Stimulated activated CD8-positive, alpha-beta memory T cell treated with anti-CD3 and anti-CD28 coated beads, Interleukin-7, amount 100 ng/mL, for 4 hours (primary cell): ENCODE data around the gene IGSF9.

Source experiments
- DNase-seq, 2 donors: peaks; one replicate each; pipeline ENCODE4 v3.0.0-alpha.2; 2020; ENCODE audit warnings: low read depth in 2 of 2

IGSF9 gene

GRCh38 chr1:159945483-159946241 lies at the start of gene IGSF9:
Gene IGSF9 (minus strand): TSS chr1:159945613. CDS start chr1:159943454, 2,159 bp downstream.
- peak; percentile 69 to 84 for DNase-seq

- DNase-seq = no peak
These were observed 49.5 kb upstream of the IGSF9 start for GRCh38 chr1:159994896-159995295.

GRCh38 chr1:159993911-159994310 lies 48.5 kb upstream of the IGSF9 start:
- DNase-seq = no peak

DNA sequence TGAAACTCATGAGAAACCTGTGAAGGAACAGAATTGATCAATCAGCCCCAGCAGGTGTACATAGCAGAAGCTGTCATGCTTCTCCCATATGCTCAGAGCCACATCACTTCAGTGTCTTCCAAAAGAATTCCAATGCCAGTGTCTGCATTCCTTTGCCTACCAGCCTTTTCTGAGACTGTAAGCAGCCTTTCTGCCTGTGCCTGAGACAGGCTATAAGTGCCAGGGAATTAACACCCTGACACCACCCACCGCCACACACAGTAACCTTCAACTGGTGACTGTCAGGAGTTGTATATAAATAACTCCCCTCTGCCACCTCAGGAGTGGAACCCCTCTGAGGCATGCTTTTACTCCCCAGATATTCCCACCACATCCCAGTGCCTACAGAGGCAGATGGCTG lies 46.7 kb upstream of the IGSF9 start:
- DNase-seq = no peak

- no peak for DNase-seq
These were observed 46.1 kb upstream of the IGSF9 start for GRCh38 chr1:159991513-159991912.

- no peak for DNase-seq
These were observed 44.6 kb upstream of the IGSF9 start for GRCh38 chr1:159990005-159990404.

DNA sequence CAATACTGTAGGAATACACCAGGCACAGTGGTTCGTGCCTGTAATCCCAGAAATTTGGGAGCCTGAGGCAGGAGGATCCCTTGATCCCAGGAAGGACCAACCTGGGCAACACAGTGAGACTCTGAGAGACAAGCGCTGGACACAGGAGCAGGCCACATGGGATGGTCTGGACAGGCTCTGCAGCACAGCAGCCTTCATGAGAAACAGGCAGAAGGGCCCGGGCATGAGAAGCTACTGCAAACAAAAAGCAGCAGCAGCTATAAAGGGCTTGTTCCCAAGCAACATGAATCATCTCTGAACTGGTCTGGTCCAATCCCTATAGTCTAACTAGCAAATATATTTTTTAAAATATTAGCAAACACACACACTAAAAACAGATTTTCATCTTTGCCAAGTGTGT lies 44.2 kb upstream of the IGSF9 start:
- no peak for DNase-seq

DNA sequence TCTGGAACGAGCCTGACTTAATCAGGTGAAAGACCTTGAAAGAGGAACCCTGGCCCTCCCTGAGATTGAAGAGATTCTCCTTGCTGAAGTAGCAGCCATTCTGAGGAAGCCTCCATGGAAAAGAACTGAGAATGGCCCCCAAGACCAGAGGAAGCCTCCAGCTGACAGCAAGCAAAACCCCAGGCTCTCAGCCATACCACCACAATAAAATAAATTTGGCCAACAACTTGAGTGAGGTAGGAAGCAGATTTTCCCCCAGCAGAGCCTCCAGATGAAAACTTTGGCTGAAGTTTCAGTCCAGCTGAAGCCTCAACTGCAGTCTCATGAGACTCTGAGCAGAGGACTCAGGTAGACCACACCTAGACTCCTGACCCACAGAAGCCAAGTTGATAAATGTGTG lies 42.6 kb upstream of the IGSF9 start:
- no peak for DNase-seq

DNA sequence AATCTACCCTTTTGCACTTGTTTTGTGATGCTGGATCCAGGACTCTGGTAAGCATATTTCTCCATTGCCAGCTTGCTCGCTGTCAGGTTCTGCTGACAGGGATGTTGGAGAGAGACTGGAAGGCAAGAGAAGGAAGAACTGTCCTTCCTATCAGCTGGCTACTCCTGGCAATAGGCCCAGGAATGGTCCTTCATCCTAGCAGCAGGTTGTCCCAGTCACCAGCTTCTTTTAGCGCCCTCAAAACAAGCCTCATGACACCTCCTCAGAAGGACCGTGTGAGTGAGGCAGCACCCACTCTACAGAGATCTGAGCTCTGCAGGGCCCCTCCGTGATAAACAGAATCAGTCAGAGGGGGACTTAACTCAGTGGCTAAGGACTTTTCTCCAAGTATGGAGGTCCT lies 41.8 kb upstream of the IGSF9 start:
- no peak for DNase-seq

GRCh38 chr1:159986531-159986930 lies 41.1 kb upstream of the IGSF9 start:
- DNase-seq = no peak

DNA sequence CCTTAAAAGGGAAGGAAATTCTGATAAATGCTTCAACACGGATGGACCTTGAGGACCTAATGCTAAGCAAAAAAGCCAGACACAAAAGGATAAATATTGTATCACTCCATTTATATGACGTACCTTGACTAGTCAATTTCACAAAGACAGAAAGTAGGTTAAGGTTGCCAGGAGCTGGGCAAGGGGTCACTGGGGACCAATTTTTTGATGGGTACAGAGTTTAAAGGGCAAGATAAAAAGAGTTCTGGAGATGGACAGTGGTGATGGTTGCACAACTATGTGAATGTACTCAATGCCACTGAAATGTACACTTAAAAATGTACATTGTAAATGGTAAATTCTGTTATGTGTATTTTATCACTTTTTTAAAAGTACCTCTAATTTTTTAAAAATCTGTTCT lies 40.7 kb upstream of the IGSF9 start:
- no peak for DNase-seq

GRCh38 chr1:159985473-159985872 lies 40.1 kb upstream of the IGSF9 start:
- no peak for DNase-seq

GRCh38 chr1:159983681-159984080 lies 38.3 kb upstream of the IGSF9 start:
- no peak for DNase-seq

DNA sequence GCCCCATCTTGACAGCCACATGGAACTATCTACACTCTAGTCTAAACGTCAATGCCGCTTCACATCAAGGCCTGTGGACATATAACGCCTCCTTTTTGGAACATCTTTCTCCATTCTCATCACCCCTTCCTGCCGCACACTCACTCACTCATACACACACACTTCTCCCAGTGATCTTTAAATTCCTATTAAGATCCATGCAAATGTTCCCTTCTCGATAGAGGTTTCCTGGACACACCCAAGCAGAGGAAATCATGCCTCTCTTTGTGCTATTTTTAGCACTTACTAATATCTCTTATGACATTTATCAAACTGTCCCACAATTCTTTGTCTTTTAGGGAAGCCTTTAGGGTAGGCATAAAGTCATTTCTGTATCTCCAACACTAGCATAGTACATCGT lies 36.9 kb upstream of the IGSF9 start:
- DNase-seq = no peak

GRCh38 chr1:159981351-159982055 lies 36.1 kb upstream of the IGSF9 start:
- DNase-seq = no peak

DNA sequence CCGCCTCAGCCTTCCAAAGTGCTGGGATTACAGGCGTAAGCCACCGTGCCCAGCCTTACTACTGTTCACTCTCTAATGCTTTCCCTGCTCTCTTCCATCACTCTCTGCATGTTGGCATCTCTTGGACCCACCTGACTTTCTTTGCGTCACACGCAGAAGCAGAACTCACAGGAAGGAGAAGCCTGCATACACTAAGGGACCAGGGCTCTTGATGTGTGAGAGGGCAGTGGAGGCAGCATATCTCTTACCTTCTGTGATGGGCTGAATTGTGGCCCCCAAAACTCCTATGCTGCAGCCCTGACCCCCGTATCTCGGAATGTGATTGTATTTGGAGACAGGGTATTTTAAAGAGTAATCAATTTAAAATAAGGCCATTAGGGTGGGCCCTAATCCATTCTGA lies 35.4 kb upstream of the IGSF9 start:
- DNase-seq = no peak

DNA sequence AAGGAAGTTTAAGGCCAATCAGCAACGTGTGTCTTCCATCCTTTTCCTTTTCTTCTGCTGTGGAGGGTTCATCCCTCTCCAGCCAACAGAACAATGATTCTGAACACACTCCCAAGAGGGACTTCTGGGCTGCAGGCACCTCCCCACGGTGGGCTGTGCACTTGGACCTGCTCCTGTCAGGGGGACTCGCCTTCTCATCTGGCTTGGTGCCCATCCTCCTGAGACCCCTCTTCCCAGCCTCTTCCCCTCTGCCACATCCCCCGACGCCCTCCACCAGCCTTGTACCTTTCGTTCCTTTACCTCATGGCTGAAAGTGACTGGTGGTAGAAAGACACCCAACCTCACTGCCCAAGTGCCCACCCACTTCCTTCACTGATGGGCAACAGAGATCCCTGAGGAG lies 34.7 kb upstream of the IGSF9 start:
- no peak for DNase-seq

DNA sequence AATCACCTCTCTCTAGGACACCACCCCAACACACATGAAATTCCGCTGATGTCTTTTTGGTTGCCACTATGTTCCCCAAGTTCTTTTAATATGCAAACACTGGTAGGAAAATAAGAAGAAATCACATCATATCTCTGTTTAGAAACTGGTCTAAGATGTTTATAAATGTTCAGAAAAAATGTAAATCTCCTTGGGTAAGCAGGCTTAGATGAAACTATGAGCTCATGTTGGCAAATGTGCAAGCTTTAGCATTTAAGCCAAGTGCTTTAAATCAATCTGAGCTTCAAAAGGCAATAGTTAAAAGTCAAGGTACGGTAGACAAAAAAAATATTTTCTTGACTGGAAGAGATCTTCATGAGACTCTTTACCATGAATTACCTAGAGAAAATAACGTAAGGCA lies 33.8 kb upstream of the IGSF9 start:
- DNase-seq = no peak

GRCh38 chr1:159978107-159978398 lies 32.6 kb upstream of the IGSF9 start:
- DNase-seq = no peak

GRCh38 chr1:159977364-159978106 lies 32.1 kb upstream of the IGSF9 start:
- DNase-seq = no peak

DNA sequence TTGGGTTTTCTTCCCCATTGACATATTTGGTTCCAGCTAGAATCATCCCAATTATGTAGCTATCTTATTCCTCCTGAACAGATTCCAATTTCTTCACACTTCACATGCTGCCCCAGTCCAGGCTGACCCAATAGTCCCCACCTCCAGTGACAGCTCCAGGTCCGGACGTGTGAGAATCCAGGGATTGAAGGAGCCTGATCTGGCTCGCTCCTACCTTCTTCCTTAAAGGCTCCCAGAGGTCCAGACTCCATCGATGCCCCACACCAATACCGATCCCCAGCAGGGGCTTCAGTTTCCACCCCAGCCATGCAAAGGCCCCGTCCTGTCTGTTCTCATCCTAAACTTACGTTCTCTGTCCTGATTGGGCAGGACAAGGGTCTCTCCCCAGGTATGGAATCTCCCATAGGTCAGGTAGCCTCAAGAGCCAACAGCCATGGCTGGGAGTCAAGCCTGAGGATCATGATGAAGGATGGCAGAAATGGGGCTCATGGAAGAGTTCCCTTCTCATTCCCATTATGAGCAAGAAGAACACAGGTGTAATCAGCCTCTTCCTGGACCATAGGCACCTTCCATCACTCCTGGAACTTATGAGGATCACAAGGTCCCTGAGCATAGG lies 29.0 kb upstream of the IGSF9 start:
- DNase-seq = no peak

- no peak for DNase-seq
These were observed 28.0 kb upstream of the IGSF9 start for GRCh38 chr1:159973350-159973940.
